ENCODE data around the gene TMEM41A. TPM values are rescaled to one million over a fixed set of nuclear protein-coding genes. Genes with fewer than 3 reads are reported as not detected.

Gene TMEM41A
- total and polyA plus RNA-seq, 9 donors: 13.3 to 26.3 (median 17.8) TPM

DNA sequence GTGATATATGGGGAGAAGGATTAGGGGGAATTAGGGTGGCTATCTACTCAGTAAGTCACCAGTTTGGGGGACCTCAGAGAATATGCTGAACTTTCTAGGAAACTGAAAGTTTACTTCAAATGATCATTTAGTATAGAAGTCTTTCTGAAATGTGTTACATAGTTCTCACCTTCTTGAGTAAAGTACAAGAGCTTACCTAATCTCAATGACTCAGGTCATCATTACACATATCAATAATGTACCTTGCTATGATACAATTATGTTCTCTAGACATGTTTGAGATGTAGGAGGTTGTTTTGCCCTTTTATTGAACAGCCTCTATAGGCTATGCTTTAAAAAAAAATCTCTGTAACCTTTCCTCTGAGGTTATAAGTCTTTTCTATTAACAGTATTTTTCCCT lies 50.7 kb downstream of the TMEM41A start:
- Histone ChIP-seq H3K27ac (no peak overlapping the region), H3K4me3 (no peak overlapping the region), H3K9me3 (no peaks in the 10 kb centered on the region), H3K4me1 (ENCODE audit: insufficient read depth) (no peaks in the 10 kb centered on the region), H3K36me3 (no peaks in the 10 kb centered on the region), H3K27me3 (no peaks in the 10 kb centered on the region)
- DNase-seq: no peak
- TF ChIP-seq POLR2A (IDR thresholded peaks at IDR 0.05) (no peak), EP300 (IDR thresholded peaks at IDR 0.05) (no peak)
- TF ChIP-seq, protein P1, sequence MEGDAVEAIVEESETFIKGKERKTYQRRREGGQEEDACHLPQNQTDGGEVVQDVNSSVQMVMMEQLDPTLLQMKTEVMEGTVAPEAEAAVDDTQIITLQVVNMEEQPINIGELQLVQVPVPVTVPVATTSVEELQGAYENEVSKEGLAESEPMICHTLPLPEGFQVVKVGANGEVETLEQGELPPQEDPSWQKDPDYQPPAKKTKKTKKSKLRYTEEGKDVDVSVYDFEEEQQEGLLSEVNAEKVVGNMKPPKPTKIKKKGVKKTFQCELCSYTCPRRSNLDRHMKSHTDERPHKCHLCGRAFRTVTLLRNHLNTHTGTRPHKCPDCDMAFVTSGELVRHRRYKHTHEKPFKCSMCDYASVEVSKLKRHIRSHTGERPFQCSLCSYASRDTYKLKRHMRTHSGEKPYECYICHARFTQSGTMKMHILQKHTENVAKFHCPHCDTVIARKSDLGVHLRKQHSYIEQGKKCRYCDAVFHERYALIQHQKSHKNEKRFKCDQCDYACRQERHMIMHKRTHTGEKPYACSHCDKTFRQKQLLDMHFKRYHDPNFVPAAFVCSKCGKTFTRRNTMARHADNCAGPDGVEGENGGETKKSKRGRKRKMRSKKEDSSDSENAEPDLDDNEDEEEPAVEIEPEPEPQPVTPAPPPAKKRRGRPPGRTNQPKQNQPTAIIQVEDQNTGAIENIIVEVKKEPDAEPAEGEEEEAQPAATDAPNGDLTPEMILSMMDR (IDR thresholded peaks at IDR 0.05): no peak
- intact Hi-C loops (cut with DNase I): no loop called here

DNA sequence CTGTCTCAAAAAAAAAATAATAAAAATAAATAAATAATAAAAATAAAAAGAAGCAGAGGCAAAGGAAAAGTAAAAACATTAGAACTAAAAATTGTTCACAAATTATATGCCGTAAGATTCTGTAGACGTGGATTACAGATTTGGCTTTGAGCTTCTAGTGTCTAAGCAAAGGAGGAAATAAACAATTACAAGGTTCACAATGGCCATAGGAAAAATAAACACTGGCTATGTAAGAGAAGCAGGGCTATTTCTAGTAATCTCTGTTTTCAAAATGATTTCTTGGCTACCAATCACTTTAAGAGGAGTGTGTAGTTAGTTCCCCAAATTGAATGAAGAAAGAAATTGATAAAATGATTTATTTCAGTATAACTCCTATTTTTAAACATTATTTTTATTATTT lies 54.5 kb downstream of the TMEM41A start:
- no peak for DNase-seq
- Histone ChIP-seq H3K27me3 (no peaks in the 10 kb centered on the region), H3K4me1 (ENCODE audit: insufficient read depth) (no peaks in the 10 kb centered on the region), H3K4me3 (no peak overlapping the region), H3K9me3 (no peaks in the 10 kb centered on the region), H3K27ac (no peak overlapping the region), H3K36me3 (no peaks in the 10 kb centered on the region)
- intact Hi-C loops (cut with DNase I): no loop called here
- TF ChIP-seq POLR2A (IDR thresholded peaks at IDR 0.05): no peak
- TF ChIP-seq EP300 (IDR thresholded peaks at IDR 0.05): no peak
- TF ChIP-seq, protein P1 (IDR thresholded peaks at IDR 0.05): no peak
- 90 to 98% (median 91%) methylated on average over 2 of the region's 2 CpGs for WGBS, 3 donors

DNA sequence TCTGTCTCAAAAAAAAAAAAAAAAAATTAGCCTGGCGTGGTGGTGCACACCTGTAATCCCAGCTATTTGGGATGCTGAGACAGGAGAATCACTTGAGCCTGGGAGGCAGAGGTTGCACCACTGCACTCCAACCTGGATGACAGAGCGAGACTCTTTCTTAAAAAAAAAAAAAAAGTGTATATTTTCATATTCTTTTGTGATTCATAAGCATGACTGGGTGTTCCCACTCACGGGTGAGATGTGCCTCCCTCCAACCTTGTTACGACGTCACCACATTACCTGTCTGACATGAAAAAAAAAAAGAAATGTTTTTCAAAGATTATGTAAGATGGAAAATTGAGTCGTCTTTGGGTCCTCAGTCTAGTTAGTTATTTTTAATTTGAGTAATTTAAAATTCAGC lies 56.8 kb downstream of the TMEM41A start:
- intact Hi-C loops (cut with DNase I): no loop called here

DNA sequence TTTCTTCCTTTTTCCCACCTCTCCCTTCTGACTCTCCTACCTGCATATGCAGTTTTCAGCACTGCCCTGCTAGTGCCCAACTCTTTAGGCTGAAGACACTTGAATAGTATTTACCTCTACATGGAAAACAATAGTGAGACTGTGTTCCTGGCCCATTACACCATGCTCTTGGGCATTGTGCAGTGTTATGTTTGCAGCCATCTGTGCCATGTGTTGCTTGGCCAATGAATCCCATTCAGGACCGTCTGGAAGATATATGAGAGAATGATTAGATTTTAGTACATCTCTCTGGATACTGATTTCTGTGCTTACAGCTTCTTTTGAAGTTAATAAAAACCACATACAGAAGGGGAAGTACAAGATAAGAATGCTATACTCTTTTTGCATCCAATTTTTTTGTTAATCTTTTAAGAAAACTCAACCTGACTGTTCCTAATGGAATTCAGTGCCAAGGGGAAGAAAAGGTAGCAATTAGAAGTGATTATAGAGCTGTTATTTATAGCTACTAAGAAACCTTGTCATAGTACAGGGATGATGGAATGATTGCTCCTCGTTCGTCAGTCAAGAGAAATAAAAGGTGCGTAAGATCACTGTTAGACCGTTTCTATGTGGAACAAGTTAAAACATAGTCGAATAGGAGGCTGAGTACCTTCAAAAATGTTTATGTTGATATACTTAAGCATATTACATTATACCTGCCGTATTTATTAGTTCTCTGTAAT lies 58.9 kb downstream of the TMEM41A start:
- 79 to 80% (median 79%) methylated on average over 7 of the region's 7 CpGs for WGBS, 3 donors
- no peaks in the 10 kb centered on the region for H3K27me3 ChIP-seq
- H3K27ac ChIP-seq: no peak overlapping the region
- TF ChIP-seq POLR2A (IDR thresholded peaks at IDR 0.05): no peak
- TF ChIP-seq, protein P1 (IDR thresholded peaks at IDR 0.05): no peak
- no peak for TF ChIP-seq EP300 (IDR thresholded peaks at IDR 0.05)
- no peaks in the 10 kb centered on the region for H3K36me3 ChIP-seq
- H3K4me3 ChIP-seq: no peak overlapping the region
- DNase-seq: no peak
- H3K9me3 ChIP-seq: no peaks in the 10 kb centered on the region
- intact Hi-C loops (cut with DNase I): no loop called here
- no peaks in the 10 kb centered on the region for H3K4me1 ChIP-seq (ENCODE audit: insufficient read depth)

More for the DNA sequence above, 56.8 kb downstream of the TMEM41A start:
- Histone ChIP-seq H3K4me1 (ENCODE audit: insufficient read depth) (no peaks in the 10 kb centered on the region), H3K36me3 (no peaks in the 10 kb centered on the region), H3K4me3 (no peak overlapping the region), H3K9me3 (no peaks in the 10 kb centered on the region), H3K27ac (no peak overlapping the region), H3K27me3 (no peaks in the 10 kb centered on the region)
- TF ChIP-seq, protein P1 (IDR thresholded peaks at IDR 0.05): no peak
- DNase-seq: no peak
- WGBS, 3 donors: 91 to 95% (median 93%) methylated on average over 6 of the region's 6 CpGs

Other genes with a start within 250 kb of the TMEM41A start
- gene EHHADH, start 245.0 kb downstream of the TMEM41A start, total RNA-seq: 1 to 10 TPM; 1.4 to 6.9 (median 2.9) TPM
- 1 to 10 TPM; 2.1 to 6.6 TPM for gene EHHADH, start 245.0 kb downstream of the TMEM41A start, polyA plus RNA-seq
- gene MAP3K13, start 135.9 kb downstream of the TMEM41A start, total RNA-seq: 10 to 100 TPM; 14.5 to 40.5 (median 28.0) TPM
- 10 to 100 TPM; 21.0 to 29.8 TPM for gene MAP3K13, start 135.9 kb downstream of the TMEM41A start, polyA plus RNA-seq
- gene LIPH, start 53.6 kb upstream of the TMEM41A start, total RNA-seq: 1 to 10 TPM in 1 of 7 donors, under 1 TPM in 4, not detected in 2; 0.12 to 1.0 (median 0.61) TPM
- 10 to 100 TPM in 1 of 2 donors, under 1 TPM in 1; 0.98 to 12.1 TPM for gene LIPH, start 53.6 kb upstream of the TMEM41A start, polyA plus RNA-seq
- gene SENP2, start 87.3 kb upstream of the TMEM41A start, total RNA-seq: 10 to 100 TPM; 17.0 to 51.6 (median 43.5) TPM
- gene SENP2, start 87.3 kb upstream of the TMEM41A start, polyA plus RNA-seq: 10 to 100 TPM; 16.0 to 49.3 TPM